Stimulated activated CD4-positive, alpha-beta T cell treated with anti-CD3 and anti-CD28 coated beads, Interleukin-4, amount 100 ng/mL, for 1 hour (primary cell): ENCODE results near the gene FTO.

ENCODE experiments used
- DNase-seq: peaks from one replicate; pipeline ENCODE4 v3.0.0-alpha.2; 2020

Gene FTO

GRCh38 chr16:53974484-53975080 lies 270.6 kb downstream of the FTO start:
- no peak for DNase-seq

GRCh38 chr16:53980675-53981074 lies 276.7 kb downstream of the FTO start:
- DNase-seq: no peak

DNA sequence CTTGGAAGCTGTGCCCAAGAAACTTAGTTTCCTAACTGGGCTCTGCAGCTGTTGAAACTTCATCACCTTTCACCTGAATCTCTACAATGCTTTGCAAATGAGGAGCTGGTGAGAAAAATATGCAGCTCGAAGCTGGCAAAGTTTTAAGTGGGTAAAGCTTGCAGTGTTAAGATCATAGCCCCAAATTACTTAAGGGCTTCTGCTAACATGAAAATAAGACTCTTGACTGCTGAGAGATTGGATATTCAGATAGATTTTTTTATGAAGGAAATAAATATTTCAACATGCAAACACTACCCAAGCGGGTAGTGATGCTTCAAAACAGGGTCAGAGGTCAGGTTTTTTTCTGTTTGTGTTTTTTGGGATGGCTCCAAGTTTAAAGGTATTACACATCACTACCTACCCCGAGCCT lies 278.7 kb downstream of the FTO start:
- no peak for DNase-seq

DNA sequence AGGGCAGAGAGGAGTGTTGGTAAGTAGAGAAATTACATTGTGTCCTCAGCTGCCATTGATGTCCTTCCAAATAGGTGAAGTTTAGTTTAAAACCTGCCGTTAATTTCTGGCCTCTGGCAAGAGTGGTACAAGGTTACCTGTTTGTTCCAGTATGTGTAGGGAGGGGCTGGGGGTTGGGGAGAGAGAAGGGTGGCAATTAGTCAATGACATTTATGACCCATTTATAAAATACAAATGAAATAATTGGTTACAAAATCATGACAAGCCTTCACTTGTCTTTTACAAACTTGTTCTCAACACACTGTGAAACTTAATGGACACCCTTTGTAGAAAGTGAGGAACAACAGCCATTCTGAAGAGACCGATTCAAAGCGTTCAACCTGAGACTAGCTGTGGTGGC lies 281.0 kb downstream of the FTO start:
- no peak for DNase-seq

GRCh38 chr16:53985861-53986260 lies 281.9 kb downstream of the FTO start:
- no peak for DNase-seq

DNA sequence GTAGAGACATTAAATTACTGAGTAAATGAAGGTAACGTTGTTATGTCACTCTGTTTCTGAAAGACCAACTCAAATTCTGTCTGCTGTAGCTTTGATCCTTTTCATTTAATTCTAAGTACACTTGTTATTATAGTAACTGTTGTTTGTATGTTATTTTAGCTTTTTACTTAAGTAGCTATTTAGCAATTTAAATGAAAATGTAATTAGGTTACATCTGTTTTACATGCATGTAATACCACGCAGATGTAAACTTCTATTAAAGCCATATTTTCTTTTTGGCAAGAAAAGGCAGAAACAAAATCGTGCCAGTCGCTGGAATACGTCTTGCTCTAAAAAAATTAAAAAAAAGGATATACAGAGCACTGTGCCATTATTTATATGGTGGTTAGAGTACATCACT lies 282.8 kb downstream of the FTO start:
- DNase-seq: no peak

DNA sequence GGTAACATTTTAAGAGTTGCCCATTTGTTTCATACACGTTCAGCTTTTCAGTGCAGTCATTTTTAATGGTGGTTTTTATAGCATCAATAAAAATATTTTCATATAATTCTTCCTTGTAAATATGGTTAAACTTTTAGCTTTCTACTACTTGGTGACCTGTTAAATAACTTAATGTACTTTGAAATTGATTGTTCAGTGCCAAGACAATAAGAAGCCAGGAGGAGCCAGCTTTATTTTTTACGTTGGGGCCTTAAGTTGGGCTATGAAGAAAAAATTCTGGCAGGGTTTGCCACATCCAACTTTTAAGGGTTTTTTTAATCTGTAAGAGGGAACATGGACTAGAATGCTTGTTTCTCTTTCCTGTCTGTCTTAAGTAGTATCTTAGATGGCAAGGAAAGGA lies 284.2 kb downstream of the FTO start:
- no peak for DNase-seq

- no peak for DNase-seq
These were observed 285.6 kb downstream of the FTO start for GRCh38 chr16:53989597-53989996.

GRCh38 chr16:53991754-53992378 lies 287.9 kb downstream of the FTO start:
- no peak for DNase-seq

DNA sequence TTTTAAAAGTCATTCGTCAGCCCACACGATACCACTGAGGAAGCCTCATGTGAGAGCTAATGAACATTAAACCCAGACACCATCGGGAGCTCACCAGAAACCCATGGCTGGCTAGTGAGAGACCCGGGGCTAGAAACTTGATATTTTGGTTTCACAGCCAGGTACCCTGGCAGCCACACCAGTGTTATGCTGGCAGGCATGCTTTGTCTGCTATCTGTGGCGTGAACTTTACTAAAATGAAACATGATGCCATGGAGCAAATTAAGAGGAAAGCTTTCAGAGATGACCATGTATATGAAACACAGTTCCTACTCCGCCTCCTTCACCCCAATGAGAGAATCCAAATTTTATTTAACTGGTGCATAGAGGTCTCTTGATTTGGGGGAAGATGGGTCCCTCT lies 291.4 kb downstream of the FTO start:
- DNase-seq: no peak

GRCh38 chr16:53996961-53997360 lies 293.0 kb downstream of the FTO start:
- no peak for DNase-seq

- DNase-seq: no peak
These were observed 294.3 kb downstream of the FTO start for GRCh38 chr16:53998024-53998810.

DNA sequence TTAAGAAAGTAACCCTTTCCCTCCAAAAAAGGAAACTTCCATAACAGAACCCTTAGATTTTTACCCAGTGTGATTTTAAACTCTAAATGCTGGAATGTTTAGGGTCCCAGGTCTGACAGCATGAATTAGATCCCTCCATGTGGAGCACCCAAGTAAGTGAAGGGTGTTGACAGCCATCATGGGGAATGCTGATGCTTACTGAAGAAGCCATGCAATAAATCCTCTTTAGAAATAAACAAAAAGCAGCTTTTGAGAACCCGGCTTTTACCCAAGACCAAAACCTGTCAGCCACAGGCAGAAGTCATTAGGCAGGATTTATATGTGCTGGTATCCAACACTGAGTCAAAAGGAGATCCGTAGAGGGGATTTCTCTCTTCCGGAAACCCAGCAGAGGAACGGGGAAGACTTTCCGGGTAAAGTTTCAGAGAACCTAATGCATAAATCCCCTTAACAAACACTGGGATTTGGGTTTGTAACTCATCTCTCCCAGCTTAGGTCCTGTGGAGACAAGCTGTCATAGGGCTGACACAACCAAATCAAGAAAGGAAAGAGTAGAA lies 295.1 kb downstream of the FTO start:
- DNase-seq: no peak

DNA sequence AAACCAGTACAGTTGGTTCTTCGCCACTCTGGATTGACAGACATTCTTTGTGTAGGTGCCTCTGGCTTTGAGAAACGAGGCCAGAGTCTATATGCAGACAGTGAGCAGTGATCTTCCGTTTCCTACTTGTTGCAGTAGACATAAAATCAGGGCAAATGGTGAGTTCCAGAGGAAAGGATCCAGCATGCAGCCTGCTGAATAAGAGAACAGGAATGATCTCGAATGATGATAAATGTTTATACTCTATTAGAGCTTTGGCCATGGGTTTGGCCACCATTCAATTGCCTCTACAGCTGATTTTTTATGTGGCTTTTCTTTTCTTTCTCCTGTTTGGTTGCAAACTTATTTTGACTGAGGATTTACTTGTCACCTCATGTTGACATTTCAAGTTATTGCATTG lies 295.9 kb downstream of the FTO start:
- DNase-seq: no peak

- no peak for DNase-seq
These were observed 296.4 kb downstream of the FTO start for GRCh38 chr16:54000361-54000760.

- DNase-seq: no peak
These were observed 302.7 kb downstream of the FTO start for GRCh38 chr16:54006693-54007092.

GRCh38 chr16:54007504-54007903 lies 303.5 kb downstream of the FTO start:
- no peak for DNase-seq

- no peak for DNase-seq
These were observed 305.7 kb downstream of the FTO start for GRCh38 chr16:54009464-54010176.

GRCh38 chr16:54015147-54015546 lies 311.2 kb downstream of the FTO start:
- DNase-seq: no peak

DNA sequence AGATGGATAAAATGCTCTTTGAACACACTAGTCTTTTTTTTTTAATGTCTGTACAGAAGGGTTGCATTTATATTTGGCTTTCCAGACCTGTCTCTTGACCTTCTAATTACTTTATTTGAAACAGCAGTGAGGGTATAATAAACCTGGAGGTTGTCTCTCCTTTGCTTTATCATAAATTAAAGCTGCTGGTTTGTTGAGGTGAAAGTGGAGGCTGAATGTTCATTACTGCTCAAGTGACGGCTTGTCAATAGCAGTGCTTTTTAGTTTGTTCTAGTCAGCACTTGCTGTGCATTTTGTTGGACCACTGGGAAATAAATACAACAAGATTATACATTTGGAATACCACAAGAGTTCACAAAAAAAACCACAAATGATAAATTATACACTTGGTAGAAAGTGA lies 318.4 kb downstream of the FTO start:
- DNase-seq: no peak

DNA sequence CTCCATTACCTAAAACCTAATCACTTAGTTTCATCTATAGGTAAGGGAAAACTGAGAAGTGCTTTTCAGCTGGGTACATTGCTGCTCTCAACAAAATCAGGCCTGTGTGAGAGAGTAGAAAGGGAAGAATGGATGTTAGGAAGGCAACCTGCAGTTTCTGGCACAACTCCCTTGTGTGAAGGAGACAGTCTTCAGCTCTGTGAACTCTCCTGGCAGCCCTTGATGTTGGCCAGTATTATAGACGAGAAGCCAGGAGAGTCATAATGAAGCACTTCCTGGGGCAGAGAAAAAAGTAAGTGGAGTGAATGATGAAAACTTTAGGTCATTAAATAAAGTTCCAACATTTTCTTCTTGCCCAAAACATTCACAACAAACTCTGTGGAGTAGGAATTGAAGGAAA lies 322.5 kb downstream of the FTO start:
- DNase-seq: no peak

DNA sequence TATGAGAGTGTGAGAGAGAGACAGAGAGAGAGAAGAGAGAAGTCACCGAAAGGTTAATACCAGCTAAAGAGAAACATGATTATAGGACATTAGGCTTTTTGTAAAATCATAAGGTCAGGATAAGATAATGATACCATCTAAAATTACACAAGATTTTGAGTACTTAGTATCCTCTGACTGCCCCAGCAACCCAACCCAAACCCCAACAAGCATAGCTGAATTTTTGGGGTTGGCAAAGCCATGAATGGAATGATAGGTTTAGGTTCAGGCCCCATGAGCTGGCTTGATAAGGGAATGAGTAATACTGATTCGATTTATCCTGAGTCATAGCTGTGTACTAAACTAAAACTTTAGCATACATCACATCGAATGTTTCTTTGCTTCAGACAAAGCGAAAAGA lies 323.1 kb downstream of the FTO start:
- DNase-seq: no peak

DNA sequence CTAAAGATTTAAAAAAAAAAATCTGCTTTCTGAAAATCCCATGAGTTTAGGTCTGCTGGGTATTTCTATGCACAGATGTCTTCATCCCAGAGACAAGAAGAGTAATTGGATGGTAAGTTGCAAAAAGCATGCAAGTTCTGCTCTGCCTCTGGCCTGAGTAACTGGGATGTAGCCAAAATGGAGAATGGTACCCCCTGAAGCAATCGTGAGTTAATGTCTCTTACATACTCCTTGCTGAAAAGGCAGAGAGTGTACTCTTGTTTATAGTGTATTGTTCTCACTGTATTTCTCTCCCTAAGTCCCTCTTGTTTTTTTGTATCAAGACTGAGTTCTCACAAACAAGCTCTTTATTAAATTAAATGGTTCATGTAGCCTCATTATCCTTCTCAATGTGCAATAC lies 323.6 kb downstream of the FTO start:
- DNase-seq: no peak
